SK-N-SH (cell line): ENCODE results near the gene CAPN9.

ENCODE experiments used
- CHD2 ChIP-seq: fragments of 150-350 bp; IDR thresholded peaks from 2 replicates; pipeline ENCODE4 v1.6.1; 2018; ENCODE audit warnings: low read length; ENCODE audit not compliant: partially characterized antibody
- EZH2phosphoT487 ChIP-seq: fragments of 200-600 bp; sonication (generic); IDR thresholded peaks from 2 replicates; pipeline ENCODE4 v1.6.1; 2017; ENCODE audit warnings: low read depth, mixed run types, mild to moderate bottlenecking, antibody characterized with exemption, moderate library complexity, borderline replicate concordance
- FOSL2 ChIP-seq: IDR thresholded peaks from 2 replicates; pipeline ENCODE4 v1.4.0; 2012; ENCODE audit warnings: low read depth, mild to moderate bottlenecking, moderate library complexity, borderline replicate concordance
- FOXJ3 ChIP-seq: sonication (generic); formaldehyde crosslinking; IDR thresholded peaks from 2 replicates; pipeline ENCODE4 v1.5.1; 2020; ENCODE audit warnings: mild to moderate bottlenecking, missing genetic modification reagents
- JUND ChIP-seq: IDR thresholded peaks from 2 replicates; pipeline ENCODE4 v1.4.0; 2012
- MAX ChIP-seq: IDR thresholded peaks from 2 replicates; pipeline ENCODE4 v1.4.0; 2012; ENCODE audit warnings: low read depth
- MXI1 ChIP-seq: IDR thresholded peaks from 2 replicates; pipeline ENCODE4 v1.6.1; 2012; ENCODE audit warnings: mild to moderate bottlenecking, low read depth, low read length, improper control_type of control experiment
- POLR2AphosphoS5 ChIP-seq: IDR thresholded peaks from 2 replicates; pipeline ENCODE4 v1.6.1; 2012; ENCODE audit warnings: low read depth, low read length
- RCOR1 ChIP-seq: fragments of 150-350 bp; IDR thresholded peaks from 2 replicates; pipeline ENCODE4 v1.6.1; 2017; ENCODE audit warnings: antibody characterized with exemption, low read length
- REST ChIP-seq: IDR thresholded peaks from 2 replicates; pipeline ENCODE4 v1.6.1; 2012; ENCODE audit warnings: mild to moderate bottlenecking, low read depth, low read length, moderate library complexity
- RFX5 ChIP-seq: IDR thresholded peaks from 2 replicates; pipeline ENCODE4 v1.6.1; 2012; ENCODE audit warnings: mild to moderate bottlenecking, improper control_type of control experiment, low read length
- RXRA ChIP-seq: IDR thresholded peaks from 2 replicates; pipeline ENCODE4 v1.4.0; 2012; ENCODE audit warnings: low read depth, mild to moderate bottlenecking, borderline replicate concordance
- TAF1 ChIP-seq: IDR thresholded peaks from 2 replicates; pipeline ENCODE4 v1.6.1; 2012; ENCODE audit warnings: low read depth, mild to moderate bottlenecking, low read length, moderate library complexity, borderline replicate concordance
- TF ChIP-seq, protein P1 (sequence below): fragments of 200-600 bp; sonication (generic); IDR thresholded peaks from 2 replicates; pipeline ENCODE4 v1.6.1; 2017; ENCODE audit warnings: antibody characterized with exemption, mild to moderate bottlenecking, moderate library complexity

GRCh38 chr1:230702934-230703678 lies 44.1 kb upstream of the CAPN9 start:
- TF ChIP-seq EZH2phosphoT487: no peak
- TF ChIP-seq, protein P1, sequence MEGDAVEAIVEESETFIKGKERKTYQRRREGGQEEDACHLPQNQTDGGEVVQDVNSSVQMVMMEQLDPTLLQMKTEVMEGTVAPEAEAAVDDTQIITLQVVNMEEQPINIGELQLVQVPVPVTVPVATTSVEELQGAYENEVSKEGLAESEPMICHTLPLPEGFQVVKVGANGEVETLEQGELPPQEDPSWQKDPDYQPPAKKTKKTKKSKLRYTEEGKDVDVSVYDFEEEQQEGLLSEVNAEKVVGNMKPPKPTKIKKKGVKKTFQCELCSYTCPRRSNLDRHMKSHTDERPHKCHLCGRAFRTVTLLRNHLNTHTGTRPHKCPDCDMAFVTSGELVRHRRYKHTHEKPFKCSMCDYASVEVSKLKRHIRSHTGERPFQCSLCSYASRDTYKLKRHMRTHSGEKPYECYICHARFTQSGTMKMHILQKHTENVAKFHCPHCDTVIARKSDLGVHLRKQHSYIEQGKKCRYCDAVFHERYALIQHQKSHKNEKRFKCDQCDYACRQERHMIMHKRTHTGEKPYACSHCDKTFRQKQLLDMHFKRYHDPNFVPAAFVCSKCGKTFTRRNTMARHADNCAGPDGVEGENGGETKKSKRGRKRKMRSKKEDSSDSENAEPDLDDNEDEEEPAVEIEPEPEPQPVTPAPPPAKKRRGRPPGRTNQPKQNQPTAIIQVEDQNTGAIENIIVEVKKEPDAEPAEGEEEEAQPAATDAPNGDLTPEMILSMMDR: no peak
- no peak for TF ChIP-seq RCOR1
- no peak for TF ChIP-seq CHD2
- TF ChIP-seq FOSL2: no peak
- no peak for TF ChIP-seq JUND
- no peak for TF ChIP-seq REST
- no peak for TF ChIP-seq FOXJ3 (CRISPR knock-in tag)
- no peak for TF ChIP-seq MAX
- no peak for TF ChIP-seq RXRA
- no peak for TF ChIP-seq MXI1
- no peak for TF ChIP-seq RFX5
- no peak for TF ChIP-seq POLR2AphosphoS5
- no peak for TF ChIP-seq TAF1
